Inflammatory macrophage treated with lipopolysaccharide for 1 hour (primary cell): ENCODE results near the gene IDE.
A peak's percentile ranks its signal among the peaks of the same experiment; 100 is the strongest.

Experiments used
- DNase-seq, 2 donors: peaks; one replicate each; pipeline ENCODE4 v3.0.0-alpha.2; 2020 to 2022

IDE gene

DNA sequence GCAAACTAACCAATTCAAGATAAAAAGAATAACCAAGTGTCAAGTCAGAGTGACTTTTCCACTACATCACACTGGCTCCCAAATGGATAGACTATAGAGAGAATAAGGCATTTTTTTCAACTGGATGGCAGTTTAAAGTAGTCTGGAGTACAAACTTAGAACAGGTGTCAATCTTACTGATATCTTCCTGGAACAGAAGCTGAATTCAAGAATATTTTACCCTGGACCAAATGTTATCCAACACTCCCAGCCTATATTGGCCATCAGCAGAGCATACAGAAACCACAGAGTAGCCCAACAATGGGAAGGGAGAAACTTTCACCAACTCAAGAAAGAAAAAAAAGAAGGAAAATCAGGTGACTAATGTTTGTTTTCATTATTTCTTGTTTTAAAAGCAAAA lies 11.5 kb downstream of the IDE start:
- no peak for DNase-seq

DNA sequence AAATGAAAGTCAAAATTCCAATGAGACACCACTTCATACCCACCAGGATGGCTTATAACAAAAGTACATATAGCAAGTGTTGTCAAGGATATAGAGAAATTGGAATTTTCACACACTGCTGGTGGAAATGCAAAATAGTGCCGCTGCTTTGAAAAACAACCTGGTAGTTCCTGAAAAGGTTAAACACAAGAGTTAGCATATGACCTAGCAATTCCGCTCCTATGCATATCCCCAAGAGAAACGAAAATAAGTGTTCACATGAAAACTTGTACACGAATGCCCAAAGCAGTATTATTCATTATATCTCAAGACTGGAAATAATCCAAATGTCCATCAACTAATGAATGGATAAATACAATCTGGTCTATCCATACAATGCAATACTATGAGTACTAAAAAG lies 14.8 kb downstream of the IDE start:
- DNase-seq = no peak

DNA sequence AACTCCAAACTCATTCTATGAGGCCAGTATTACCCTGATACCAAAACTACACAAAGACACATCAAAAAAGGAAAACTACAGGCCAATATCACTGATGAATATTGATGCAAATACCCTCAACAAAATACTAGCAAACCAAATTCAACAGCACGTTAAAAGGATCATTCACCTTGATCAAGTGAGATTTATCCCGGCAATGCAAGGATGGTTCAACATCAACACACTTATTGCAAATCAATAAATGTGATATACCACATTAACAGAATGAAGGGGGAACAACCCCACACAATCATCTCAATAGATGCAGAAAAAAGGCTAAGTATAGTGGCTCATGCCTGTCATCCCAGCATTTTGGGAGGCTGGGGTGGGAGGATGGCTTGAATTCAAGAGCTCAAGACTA lies 19.9 kb downstream of the IDE start:
- no peak for DNase-seq

DNA sequence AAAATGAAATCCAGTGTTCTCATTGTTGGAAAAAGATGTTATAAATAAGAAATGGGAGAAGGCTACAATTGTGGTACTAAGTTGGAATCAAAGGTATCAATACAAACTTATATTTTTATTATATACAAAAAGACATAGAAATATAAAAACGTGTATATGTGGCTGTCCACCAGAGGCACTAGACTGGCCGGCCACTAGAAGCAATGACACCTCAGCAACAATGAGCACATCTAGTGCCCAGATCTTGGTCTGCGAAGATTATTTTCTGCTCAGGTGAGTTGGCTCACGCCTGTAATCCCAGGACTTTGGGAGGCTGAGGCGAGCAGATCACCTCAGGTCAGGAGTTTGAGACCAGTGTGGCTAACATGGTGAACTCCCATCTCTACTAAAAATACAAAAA lies 21.6 kb downstream of the IDE start:
- DNase-seq = no peak

DNA sequence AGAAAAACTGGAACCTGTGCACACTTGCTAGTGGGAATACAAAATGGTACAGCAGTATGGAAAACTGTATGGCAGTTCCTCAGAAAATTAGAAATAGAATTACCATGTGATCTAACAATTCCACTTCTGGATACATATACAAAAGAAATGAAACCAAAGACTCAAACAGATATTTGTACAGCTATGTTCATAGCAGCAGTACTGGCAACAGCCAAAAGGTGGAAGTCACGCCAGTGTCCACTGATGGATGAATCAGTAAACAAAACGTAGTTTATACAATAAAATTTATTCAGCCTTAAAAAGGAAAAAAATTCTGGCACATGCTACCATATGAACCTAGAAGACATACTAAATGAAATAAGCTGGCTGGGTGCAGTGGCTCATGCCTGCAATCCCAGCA lies 23.0 kb downstream of the IDE start:
- DNase-seq = no peak

- no peak for DNase-seq
Observed at GRCh38 chr10:92547676-92548075, 26.2 kb downstream of the IDE start.

GRCh38 chr10:92545556-92545955 lies 28.3 kb downstream of the IDE start:
- no peak for DNase-seq

DNA sequence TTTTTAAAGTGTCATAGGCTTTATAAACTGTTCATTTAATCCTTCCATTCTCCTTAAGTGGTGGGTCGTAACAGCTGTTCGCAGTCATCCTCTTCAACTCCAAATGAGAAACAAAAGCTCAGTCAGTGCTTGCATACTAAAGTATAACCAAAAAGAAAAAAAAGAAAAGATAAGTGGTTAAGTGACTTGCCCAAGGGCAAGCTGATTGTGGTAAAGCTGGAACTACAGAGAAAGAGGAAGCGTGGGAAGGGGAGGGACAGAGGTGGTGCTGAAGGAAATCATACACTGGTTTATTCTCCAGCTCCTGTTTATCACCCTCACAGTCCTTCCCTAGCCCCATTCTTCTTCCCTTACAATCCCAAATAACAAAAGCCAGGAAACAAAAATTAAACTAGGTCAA lies 29.6 kb downstream of the IDE start:
- peak; percentile 67 to 74 for DNase-seq

DNA sequence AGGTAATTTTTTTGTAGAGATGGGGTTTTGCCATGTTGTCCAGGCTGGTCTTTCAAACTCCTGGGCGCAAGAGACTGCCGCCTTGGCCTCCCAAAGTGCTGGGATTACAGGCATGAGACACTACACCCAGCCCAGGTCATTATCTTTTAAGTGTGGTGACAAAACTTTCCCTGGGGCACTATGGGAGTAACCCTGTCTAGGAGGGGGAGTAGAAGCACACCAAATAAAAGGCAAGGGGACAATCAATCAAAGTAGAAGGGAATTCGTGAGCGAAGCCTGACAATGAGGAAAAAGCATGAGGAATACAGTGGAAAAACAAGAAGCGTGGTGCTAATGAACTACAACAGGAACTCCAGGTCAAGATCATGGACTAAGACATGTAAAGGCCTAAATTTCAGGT lies 31.4 kb downstream of the IDE start:
- no peak for DNase-seq

GRCh38 chr10:92541583-92541982 lies 32.3 kb downstream of the IDE start:
- DNase-seq = no peak

DNA sequence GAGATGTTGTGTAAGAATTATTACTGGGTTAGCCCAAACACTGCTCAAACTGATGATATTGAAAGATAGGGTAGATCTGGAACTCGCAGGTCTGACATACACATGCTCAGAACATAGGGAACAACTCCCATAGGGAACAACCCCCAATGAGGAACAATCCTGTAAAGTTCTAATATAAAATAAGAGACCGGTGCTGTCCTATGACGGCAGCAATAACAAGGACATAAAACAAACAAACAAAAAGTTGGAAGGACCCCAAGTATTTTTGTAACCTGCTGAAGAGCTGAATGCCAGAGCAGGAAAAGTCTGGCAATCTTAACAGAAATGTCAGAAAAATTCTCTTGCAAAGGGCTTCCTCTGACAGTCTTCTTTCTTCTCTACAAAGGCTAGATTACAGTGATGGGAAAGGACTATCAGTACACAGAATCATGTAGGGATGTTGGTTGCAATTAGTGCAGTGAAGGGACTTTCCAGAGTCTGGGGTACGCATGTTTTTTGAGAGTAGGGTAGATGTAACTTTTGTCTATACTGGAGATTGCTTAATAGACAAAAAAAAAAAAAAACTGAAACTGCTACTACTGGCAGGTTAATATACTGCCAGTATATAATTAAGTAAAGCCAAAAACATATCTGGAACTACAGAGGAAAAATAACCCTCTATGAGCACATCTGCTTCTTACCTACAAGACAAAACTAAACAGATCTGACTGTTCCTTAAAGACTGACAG lies 35.5 kb downstream of the IDE start:
- no peak for DNase-seq

- DNase-seq = no peak
Observed at GRCh38 chr10:92530891-92531535, 42.9 kb downstream of the IDE start.

DNA sequence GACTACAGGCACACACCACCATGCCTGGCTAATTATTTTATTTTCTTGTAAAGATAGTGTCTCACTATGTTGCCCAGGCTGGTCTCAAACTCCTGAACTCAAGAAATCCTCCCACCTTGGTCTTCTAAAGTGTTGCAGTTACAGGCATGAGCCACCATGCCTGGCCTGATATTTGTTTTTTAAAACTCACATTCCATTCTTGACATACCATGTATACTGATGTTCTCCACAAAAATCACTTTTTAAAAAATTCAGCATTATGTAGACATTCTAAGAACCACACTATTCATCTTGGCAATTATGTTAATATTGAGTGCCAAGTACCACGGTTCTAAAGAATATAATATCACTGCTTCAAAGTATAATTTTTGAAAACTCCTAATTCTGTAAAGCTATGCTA lies 43.5 kb downstream of the IDE start:
- no peak for DNase-seq

DNA sequence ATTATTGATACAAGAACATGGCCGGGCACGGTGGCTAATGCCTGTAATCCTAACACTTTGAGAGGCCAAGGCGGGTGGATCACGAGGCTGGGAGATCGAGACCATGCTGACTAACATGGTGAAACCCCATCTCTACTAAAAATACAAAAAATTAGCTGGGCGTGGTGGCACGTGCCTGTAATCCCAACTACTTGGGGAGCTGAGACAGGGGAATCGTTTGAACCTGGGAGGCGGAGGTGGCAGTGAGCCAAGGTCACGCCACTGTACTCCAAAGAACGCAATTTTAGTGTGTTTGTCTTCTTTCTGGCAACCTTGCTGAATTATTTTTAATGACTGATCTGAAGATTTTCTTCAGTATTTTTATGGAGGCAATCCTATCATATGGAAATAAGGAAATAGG lies 46.2 kb downstream of the IDE start:
- DNase-seq = no peak

DNA sequence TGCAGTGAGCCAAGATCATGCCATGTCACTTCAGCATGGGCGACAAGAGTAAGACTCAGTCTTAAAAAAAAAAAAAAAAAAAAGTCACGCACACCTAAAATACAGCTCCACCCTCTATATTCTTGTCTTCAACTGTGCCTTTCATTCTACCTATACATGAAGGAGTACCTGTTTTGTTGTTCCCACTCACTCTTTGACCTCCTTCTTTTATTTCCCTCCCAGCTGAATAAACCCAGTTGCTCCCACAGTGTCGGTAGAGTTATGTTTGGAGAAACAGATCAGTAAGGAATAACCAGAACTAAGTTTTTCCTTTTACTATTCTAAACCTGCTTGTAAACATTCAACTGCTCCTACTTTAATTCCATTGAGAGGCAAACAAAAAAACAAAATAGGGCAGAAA lies 50.3 kb downstream of the IDE start:
- no peak for DNase-seq

DNA sequence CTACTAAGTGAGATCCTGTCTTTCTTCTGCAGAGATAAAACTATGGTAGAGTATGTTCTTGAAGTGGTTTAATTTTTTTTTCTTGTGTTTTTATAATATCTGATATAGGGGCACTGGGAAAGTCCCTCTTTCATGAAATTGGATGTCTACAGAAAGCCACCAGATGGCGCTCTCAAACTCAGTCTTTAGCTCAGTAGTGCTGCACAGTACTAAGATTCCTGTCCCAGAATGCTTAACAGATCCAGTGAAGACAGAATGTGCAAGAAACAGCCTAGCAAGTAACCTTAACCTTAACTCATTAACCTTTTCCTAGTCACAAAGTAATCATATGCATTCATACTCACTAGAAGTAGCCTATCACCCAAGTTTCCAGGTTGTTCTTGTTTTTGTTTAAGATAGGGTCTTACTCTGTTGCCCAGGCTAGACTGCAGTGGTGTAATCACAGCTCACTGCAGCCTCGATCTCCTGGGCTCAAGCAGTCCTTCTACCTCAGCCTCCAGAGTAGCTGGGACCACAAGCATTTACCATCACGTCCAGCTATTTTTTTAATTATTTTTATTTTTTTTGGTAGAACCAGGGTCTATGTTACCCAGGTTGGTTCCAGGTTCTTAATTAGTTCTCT lies 56.7 kb downstream of the IDE start:
- DNase-seq = peak; percentile 53 to 85

DNA sequence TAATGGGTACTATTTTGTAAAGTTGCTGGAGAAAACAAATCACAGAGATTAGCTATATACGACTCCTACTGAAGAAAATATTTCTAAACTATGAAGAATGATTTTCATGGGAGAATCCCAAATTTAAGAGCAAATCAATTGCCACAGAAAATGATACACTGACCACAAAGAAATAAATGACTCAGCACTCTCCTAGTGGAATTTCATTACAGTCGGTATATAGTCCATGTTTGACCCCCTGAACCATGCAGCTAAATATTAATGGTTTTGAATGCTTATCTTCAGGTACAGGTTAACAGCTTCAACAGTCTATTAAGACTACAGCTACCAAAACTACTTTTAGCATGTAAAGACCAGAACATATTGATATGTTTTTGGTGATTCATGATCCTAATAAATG lies 65.0 kb downstream of the IDE start:
- no peak for DNase-seq

- DNase-seq = no peak
Observed at GRCh38 chr10:92506336-92506735, 67.6 kb downstream of the IDE start.

GRCh38 chr10:92505044-92505443 lies 68.8 kb downstream of the IDE start:
- no peak for DNase-seq

DNA sequence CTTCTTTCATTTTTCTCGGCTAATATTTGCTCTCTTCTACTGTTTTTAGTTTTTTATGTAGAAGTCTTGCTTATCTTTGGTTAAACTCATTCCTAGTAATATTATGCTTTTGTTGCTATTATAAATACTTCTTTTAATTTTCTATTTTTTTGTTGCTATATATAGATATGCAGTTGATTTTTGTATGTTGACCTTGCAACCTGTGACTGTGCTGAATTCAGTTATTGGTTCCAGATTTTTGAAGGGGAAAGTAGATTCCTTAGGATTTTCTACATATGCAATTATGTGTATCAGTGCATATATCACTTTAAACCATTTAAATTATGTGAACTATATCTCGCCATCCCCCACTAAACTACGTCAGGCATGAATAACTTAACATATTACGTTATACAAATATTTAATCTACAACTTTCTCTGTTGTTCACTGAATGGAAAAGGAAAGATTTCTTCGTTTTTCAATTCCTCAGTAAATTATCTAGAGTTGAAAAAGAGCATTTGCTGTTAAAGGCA lies 71.5 kb downstream of the IDE start:
- DNase-seq = no peak

DNA sequence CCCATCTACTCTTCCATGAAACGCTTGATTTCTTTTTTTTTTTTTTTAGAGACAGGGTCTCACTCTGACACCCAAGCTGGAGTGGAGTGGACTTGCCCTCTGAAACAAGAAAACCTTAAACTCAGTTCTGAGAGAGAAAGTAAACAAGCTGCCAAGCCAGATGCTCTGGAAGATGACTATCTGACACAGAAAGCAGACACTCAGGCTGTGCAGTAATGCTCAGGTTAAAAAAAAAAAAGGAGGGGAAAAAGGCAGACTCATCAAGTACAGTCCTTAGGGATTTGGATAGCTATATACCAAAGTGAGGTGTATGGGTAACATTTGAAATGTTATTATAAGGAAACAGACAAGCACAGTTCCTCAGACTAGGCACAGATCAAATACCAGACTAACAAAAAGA lies 80.5 kb downstream of the IDE start:
- no peak for DNase-seq

- no peak for DNase-seq
Observed at GRCh38 chr10:92492748-92493240, 81.1 kb downstream of the IDE start.

DNA sequence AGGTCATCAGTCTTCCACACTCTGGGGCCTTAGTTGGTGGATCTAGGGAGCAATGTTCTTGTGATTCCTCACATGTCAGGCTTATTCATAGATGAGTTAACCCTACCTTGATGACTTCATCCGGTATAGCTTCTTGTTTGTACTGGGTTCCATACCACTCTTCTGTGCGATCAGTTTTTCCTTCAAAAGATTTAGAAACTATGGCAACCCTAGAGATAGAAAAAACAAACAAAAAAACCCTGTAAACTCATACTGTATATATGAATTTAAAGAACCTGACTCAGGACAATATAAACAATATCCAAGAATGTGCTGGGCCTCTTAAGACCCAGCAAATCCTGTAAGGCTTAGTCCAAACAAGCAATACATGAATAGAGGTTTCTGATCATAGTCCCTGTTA lies 83.5 kb downstream of the IDE start:
- no peak for DNase-seq

DNA sequence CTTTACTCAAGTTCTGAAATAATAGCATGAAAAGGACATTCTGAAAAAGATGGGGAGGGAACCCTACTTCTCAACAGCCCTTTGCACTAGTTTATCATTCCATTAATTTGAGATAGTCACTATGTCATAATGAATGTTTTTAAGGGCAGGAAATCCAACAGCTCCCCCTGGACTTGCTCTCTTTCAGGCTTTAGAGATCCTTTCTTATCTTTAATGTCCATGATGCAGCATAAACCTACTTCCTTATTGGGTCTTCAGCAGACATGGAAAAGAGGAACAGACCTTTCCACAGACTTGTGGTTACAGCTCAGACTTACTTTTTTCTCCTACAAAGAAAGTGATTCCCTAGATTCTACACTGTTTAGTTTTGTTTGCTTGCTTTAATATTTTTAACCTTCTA lies 87.3 kb downstream of the IDE start:
- DNase-seq = peak; percentile 61 to 75
